HepG2 (cell line): ENCODE measurements around the gene DPT. TPM values are rescaled to one million over a fixed set of nuclear protein-coding genes. Genes with fewer than 3 reads are reported as not detected.

Experiments
- ATAC-seq: fragments of 200-7000 bp; cut with Tn5 transposase; 3 replicates; pipeline ENCODE4 v1.9.1; 2020; ENCODE audit warnings: mild to moderate bottlenecking, moderate library complexity
- BruUV-seq: library from RNA; stranded (reverse); fragments of 400-500 nt; replicated peaks from 2 replicates; lab custom pipeline; 2021; lab: Mats Ljungman, UMichigan
- CTCF ChIA-PET: fragments of 300-600 bp; formaldehyde crosslinking; extraction: SDS; loops from one replicate; lab custom pipeline; 2021; ENCODE audit warnings: low total read pairs, inconsistent platforms, low intra/inter-chr PET ratio; lab: Yijun Ruan, JAX
- POLR2A ChIA-PET: fragments of 350-600 bp; sonication (Branson Sonifier 250); formaldehyde crosslinking; loops from one replicate; lab custom pipeline; 2020; ENCODE audit warnings: antibody characterized with exemption, inconsistent platforms; lab: Yijun Ruan, JAX
- DNase-seq: peaks from one replicate; pipeline ENCODE4 v3.0.0-alpha.2; 2015; ENCODE audit warnings: low spot score
- FAIRE-seq: peaks from 3 replicates; lab custom pipeline; 2011; peaks lifted over from hg19 to GRCh38; lab: Jason Lieb, UNC
- H2AFZ ChIP-seq: one replicate; pipeline ENCODE4 v1.6.1; 2011; ENCODE audit warnings: low read length, inconsistent platforms
- H3K27ac ChIP-seq: fragments of 300-600 bp; 3 replicates; pipeline ENCODE4 v1.8.0; 2011; ENCODE audit warnings: mixed run types, mild to moderate bottlenecking, mixed read lengths, low read length, inconsistent platforms; ENCODE audit not compliant: insufficient read depth; ENCODE audit errors: extremely low read length
- H3K27me3 ChIP-seq, 2 experiments: fragments of 200-600 bp in 1 of 2; 2 replicates in 1 of 2; 3 replicates in 1 of 2; pipeline versions ENCODE4 v1.6.0 to v1.8.0; 2011; ENCODE audit warnings: low read length in 2 of 2, mild to moderate bottlenecking in 2 of 2, moderate library complexity in 2 of 2, inconsistent platforms in 1 of 2; ENCODE audit not compliant: insufficient read depth in 2 of 2, control insufficient read depth in 1 of 2
- H3K36me3 ChIP-seq, 2 experiments: fragments of 200-600 bp in 1 of 2; replicated peaks in 1 of 2; 2 replicates in 1 of 2; 3 replicates in 1 of 2; pipeline versions ENCODE4 v1.5.1 to v1.8.0; 2011; ENCODE audit warnings: low read length in 2 of 2, inconsistent platforms in 1 of 2; ENCODE audit not compliant: insufficient read depth in 2 of 2, control insufficient read depth in 1 of 2
- H3K4me1 ChIP-seq: 2 replicates; pipeline ENCODE4 v1.5.1; 2012; ENCODE audit warnings: low read length, inconsistent platforms; ENCODE audit not compliant: insufficient read depth
- H3K4me2 ChIP-seq: 2 replicates; pipeline ENCODE4 v1.6.0; 2011; ENCODE audit warnings: low read depth, low read length, inconsistent platforms
- H3K4me3 ChIP-seq, 3 experiments: fragments of 200-600 bp in 1 of 3; sonication (generic), shearing (Covaris generic) in 1 of 3; replicated peaks in 1 of 3; 2 replicates each; pipeline ENCODE4 v1.5.1; 2011 to 2016; ENCODE audit warnings: low read length in 3 of 3, inconsistent platforms in 2 of 3, low read depth in 2 of 3, mild to moderate bottlenecking in 2 of 3, control low read depth in 1 of 3, mixed read lengths in 1 of 3; ENCODE audit not compliant: insufficient read depth in 1 of 3
- H3K79me2 ChIP-seq: one replicate; pipeline ENCODE4 v1.6.1; 2011; ENCODE audit warnings: low read length, inconsistent platforms; ENCODE audit not compliant: insufficient read depth
- H3K9ac ChIP-seq: 2 replicates; pipeline ENCODE4 v1.6.0; 2011; ENCODE audit warnings: mild to moderate bottlenecking, low read depth, low read length, inconsistent platforms; ENCODE audit not compliant: insufficient read depth
- H3K9me3 ChIP-seq: 2 replicates; pipeline ENCODE4 v1.5.1; 2012; ENCODE audit warnings: mild to moderate bottlenecking, low read length
- H4K20me1 ChIP-seq: 2 replicates; pipeline ENCODE4 v1.6.0; 2011; ENCODE audit warnings: inconsistent platforms, mild to moderate bottlenecking, low read length, moderate library complexity; ENCODE audit not compliant: insufficient read depth
- CENPX ChIP-seq: sonication (generic); formaldehyde crosslinking; IDR thresholded peaks from 2 replicates; pipeline ENCODE4 v1.9.0; 2021; ENCODE audit warnings: mild to moderate bottlenecking, missing genetic modification reagents, moderate library complexity
- GLI4 ChIP-seq: sonication (generic); formaldehyde crosslinking; IDR thresholded peaks from 2 replicates; pipeline ENCODE4 v1.5.1; 2020; ENCODE audit warnings: missing genetic modification reagents, mild to moderate bottlenecking, moderate library complexity, borderline replicate concordance
- HNF4A ChIP-seq: sonication (generic); formaldehyde crosslinking; IDR thresholded peaks from 2 replicates; pipeline ENCODE4 v1.4.0; 2020; ENCODE audit warnings: missing genetic modification reagents
- ISL2 ChIP-seq: sonication (generic); formaldehyde crosslinking; IDR thresholded peaks from 2 replicates; pipeline ENCODE4 v1.5.0; 2020; ENCODE audit warnings: missing genetic modification reagents
- KLF13 ChIP-seq: sonication (generic); formaldehyde crosslinking; IDR thresholded peaks from 2 replicates; pipeline ENCODE4 v1.4.0; 2020; ENCODE audit warnings: mild to moderate bottlenecking, missing genetic modification reagents
- PAXIP1 ChIP-seq: sonication (generic); formaldehyde crosslinking; conservative IDR thresholded peaks from 2 replicates; pipeline ENCODE4 v1.4.0; 2020; ENCODE audit warnings: mild to moderate bottlenecking, missing genetic modification reagents, moderate library complexity
- SALL1 ChIP-seq: sonication (generic); formaldehyde crosslinking; IDR thresholded peaks from 2 replicates; pipeline ENCODE4 v1.8.0; 2022; ENCODE audit warnings: mild to moderate bottlenecking, missing genetic modification reagents
- SOX5 ChIP-seq: IDR thresholded peaks from 2 replicates; pipeline ENCODE4 v1.6.1; 2016; ENCODE audit warnings: borderline replicate concordance
- TCF7L2 ChIP-seq: IDR thresholded peaks from 2 replicates; pipeline ENCODE4 v1.6.1; 2011; ENCODE audit warnings: mild to moderate bottlenecking, low read depth, low read length, moderate library complexity
- ZBTB4 ChIP-seq: sonication (generic); formaldehyde crosslinking; IDR thresholded peaks from 2 replicates; pipeline ENCODE4 v1.4.0; 2020; ENCODE audit warnings: missing genetic modification reagents, mild to moderate bottlenecking, borderline replicate concordance
- ZNF207 ChIP-seq: fragments of 450-650 bp; IDR thresholded peaks from 2 replicates; pipeline ENCODE4 v1.6.1; 2016; ENCODE audit warnings: antibody characterized with exemption, borderline replicate concordance
- ZNF253 ChIP-seq: sonication (generic); formaldehyde crosslinking; IDR thresholded peaks from 2 replicates; pipeline ENCODE4 v1.8.0; 2022; ENCODE audit warnings: mild to moderate bottlenecking, missing genetic modification reagents, borderline replicate concordance
- ZNF274 ChIP-seq: sonication (generic); formaldehyde crosslinking; IDR thresholded peaks from 2 replicates; pipeline ENCODE4 v1.5.1; 2020; ENCODE audit warnings: mild to moderate bottlenecking, missing genetic modification reagents
- ZNF335 ChIP-seq: sonication (generic); formaldehyde crosslinking; IDR thresholded peaks from 2 replicates; pipeline ENCODE4 v1.4.0; 2020; ENCODE audit warnings: missing genetic modification reagents
- ZNF792 ChIP-seq: IDR thresholded peaks from 2 replicates; pipeline ENCODE4 v1.6.1; 2016
- WGBS: methylation state at CpG from one replicate; pipeline ENCODE4 v1.1.6; 2017; ENCODE audit warnings: low lambda C conversion rate; 5-methylcytosine and 5-hydroxymethylcytosine counted together
- in situ Hi-C: cut with HindIII; loops from 2 replicates; pipeline ENCODE4 v1.10.0; 2017; ENCODE audit warnings: low pct_unique_long_range_greater_than_20kb; ENCODE audit not compliant: extremely low pct_ligation_motif_present
- intact Hi-C: fragments of 100-400 bp; cut with micrococcal nuclease; formaldehyde crosslinking; loops from one replicate; pipeline ENCODE4 v1.10.0; 2022; ENCODE audit not compliant: unreplicated experiment
- polyA plus RNA-seq, 8 experiments: library from polyadenylated mRNA; depleted of rRNA in 3 of 8; stranded (reverse) in 7 of 8; unstranded in 1 of 8; fragments of >200 nt; fragmentation: Illumina TruSeq in 4 of 8; extraction: Trizol in 4 of 8; gene quantifications; 2 replicates each; pipeline versions ENCODE4 v1.2.1 to v1.2.3, GENCODE V29; 2011 to 2016; ENCODE audit warnings: low read depth in 4 of 8, missing spikeins in 1 of 8, mixed read lengths in 1 of 8; ENCODE audit not compliant: insufficient read depth in 1 of 8
- total RNA-seq, 5 experiments: library from RNA; depleted of rRNA; stranded (reverse); fragments of >200 nt; fragmentation: Illumina TruSeq; extraction: Trizol; gene quantifications; 2 replicates each; pipeline ENCODE4 v1.2.3, GENCODE V29; 2016; ENCODE audit warnings: low read depth in 1 of 5

The DPT gene
- total and polyA plus RNA-seq, 2 of the 13 experiments (the other 11 are each of a cell fraction or from before 2014, with no cell fraction given) = 0.04 TPM; not detected in 1

GRCh38 chr1:168767894-168768584, 39.0 kb upstream of the DPT start (continued):
- TF ChIP-seq ZBTB4 (no peak), GLI4 (CRISPR knock-in tag) (no peak), ZNF274 (CRISPR knock-in tag) (no peak)

GRCh38 chr1:168766568-168766967, 37.6 kb upstream of the DPT start:
- Histone ChIP-seq H3K27me3 (no peaks in the 10 kb centered on the region; a peak in 2 of 5 replicates), H2AFZ (no peak overlapping the region), H3K4me2 (peak overlapping the region; percentile 55), H3K79me2 (no peaks in the 10 kb centered on the region), H3K9me3 (no peaks in the 10 kb centered on the region), H3K27ac (no peak overlapping the region), H3K36me3 (no peaks in the 10 kb centered on the region), H3K9ac (no peak overlapping the region), H3K4me1 (peaks cover 41% of the 10 kb centered on the region), H3K4me3 (no peak overlapping the region), H4K20me1 (no peaks in the 10 kb centered on the region)
- POLR2A ChIA-PET = no interaction called here
- ATAC-seq = peak; percentile 91
- peak; percentile 21 for FAIRE-seq
- DNase-seq = peak; percentile 59
- CTCF ChIA-PET = no interaction called here
- intact Hi-C loops = no loop called here
- no TSS peak for BruUV-seq
- 8% methylated on average over 5 of the region's 5 CpGs for WGBS
- in situ Hi-C loops = no loop called here
- no peak for TF ChIP-seq ZNF253
- TF ChIP-seq TCF7L2 = no peak
- peak; percentile 59; the same call in 1 of the 2 replicates for TF ChIP-seq SALL1 (CRISPR knock-in tag)
- TF ChIP-seq ZNF335 = no peak
- TF ChIP-seq KLF13 (CRISPR knock-in tag) = no peak
- peak; percentile 51 for TF ChIP-seq HNF4A
- peak; percentile 65; the same call in 1 of the 2 replicates for TF ChIP-seq SOX5 (CRISPR knock-in tag)
- TF ChIP-seq ISL2 (CRISPR knock-in tag) = peak; percentile 43; the same call in 1 of the 2 replicates
- TF ChIP-seq ZNF207 = no peak
- TF ChIP-seq ZNF792 (CRISPR knock-in tag) = 0 out of 2 replicates have a peak, but pooled peaks have one; percentile 23
- TF ChIP-seq PAXIP1 (CRISPR knock-in tag) = peak; percentile 49
- TF ChIP-seq CENPX = no peak
